Type B pancreatic cell (in vitro differentiated cells): ENCODE data around the gene GRIP1. TPM values are rescaled to one million over a fixed set of nuclear protein-coding genes. Genes with fewer than 3 reads are reported as not detected.

Experiments
- DNase-seq: peaks from one replicate; pipeline ENCODE4 v3.0.0; 2021; ENCODE audit warnings: mixed read lengths; ENCODE audit not compliant: unreplicated experiment; ENCODE audit errors: extremely low spot score
- H3K27ac Mint-ChIP-seq: 2 replicates; pipeline ENCODE4 v1.8.0; 2021; ENCODE audit warnings: mild to moderate bottlenecking, mixed read lengths
- H3K27me3 Mint-ChIP-seq: 2 replicates; pipeline ENCODE4 v1.8.0; 2021; ENCODE audit warnings: mixed read lengths
- H3K36me3 Mint-ChIP-seq: 2 replicates; pipeline ENCODE4 v1.8.0; 2021; ENCODE audit warnings: mixed read lengths
- H3K4me1 Mint-ChIP-seq: one replicate; pipeline ENCODE4 v1.8.0; 2021; ENCODE audit warnings: mixed read lengths; ENCODE audit not compliant: unreplicated experiment
- H3K4me3 Mint-ChIP-seq: 2 replicates; pipeline ENCODE4 v1.8.0; 2021; ENCODE audit warnings: mild to moderate bottlenecking, mixed read lengths
- H3K9me3 Mint-ChIP-seq: 2 replicates; pipeline ENCODE4 v1.8.0; 2021; ENCODE audit warnings: mixed read lengths
- CTCF ChIP-seq: fragments of 200-600 bp; sonication (generic); conservative IDR thresholded peaks from 2 replicates; pipeline ENCODE4 v1.5.0; 2021; ENCODE audit warnings: antibody characterized with exemption, mild to moderate bottlenecking
- total RNA-seq: library from RNA; stranded (reverse); gene quantifications from 2 replicates; pipeline ENCODE4 v1.2.1, GENCODE V29; 2021; ENCODE audit warnings: low replicate concordance

GRIP1 gene
- total RNA-seq, 1 donor from 2014 or later = 29.0 TPM

GRCh38 chr12:66393890-66394289 is 285.0 kb downstream of the GRIP1 start:
- no peak for TF ChIP-seq CTCF
- Mint-ChIP-seq H3K9me3 (no peaks in the 10 kb centered on the region), H3K36me3 (no peaks in the 10 kb centered on the region), H3K27ac (no peak overlapping the region), H3K27me3 (no peaks in the 10 kb centered on the region), H3K4me1 (no peaks in the 10 kb centered on the region), H3K4me3 (no peak overlapping the region)
- no peak for DNase-seq

GRCh38 chr12:66392266-66392915 is 286.5 kb downstream of the GRIP1 start:
- Mint-ChIP-seq H3K9me3 (no peaks in the 10 kb centered on the region), H3K27ac (no peak overlapping the region), H3K36me3 (no peaks in the 10 kb centered on the region), H3K27me3 (no peaks in the 10 kb centered on the region), H3K4me3 (no peak overlapping the region), H3K4me1 (no peaks in the 10 kb centered on the region)
- TF ChIP-seq CTCF = no peak
- no peak for DNase-seq

- H3K27ac Mint-ChIP-seq = no peak overlapping the region
- H3K27me3 Mint-ChIP-seq = no peaks in the 10 kb centered on the region
- no peaks in the 10 kb centered on the region for H3K9me3 Mint-ChIP-seq
- DNase-seq = no peak
- H3K4me3 Mint-ChIP-seq = no peak overlapping the region
- no peak for TF ChIP-seq CTCF
- H3K4me1 Mint-ChIP-seq = no peaks in the 10 kb centered on the region
- peaks cover 4% of the 10 kb centered on the region for H3K36me3 Mint-ChIP-seq
Observed at GRCh38 chr12:66388517-66388916, 290.4 kb downstream of the GRIP1 start.

GRCh38 chr12:66387117-66387516 is 291.8 kb downstream of the GRIP1 start:
- peaks cover 4% of the 10 kb centered on the region for H3K36me3 Mint-ChIP-seq
- no peak for DNase-seq
- H3K9me3 Mint-ChIP-seq = no peaks in the 10 kb centered on the region
- H3K27ac Mint-ChIP-seq = no peak overlapping the region
- H3K4me3 Mint-ChIP-seq = no peak overlapping the region
- H3K4me1 Mint-ChIP-seq = no peaks in the 10 kb centered on the region
- no peaks in the 10 kb centered on the region for H3K27me3 Mint-ChIP-seq
- no peak for TF ChIP-seq CTCF

- Mint-ChIP-seq H3K4me3 (no peak overlapping the region), H3K27me3 (no peaks in the 10 kb centered on the region), H3K4me1 (peaks cover 5% of the 10 kb centered on the region), H3K27ac (no peak overlapping the region), H3K36me3 (no peaks in the 10 kb centered on the region), H3K9me3 (no peaks in the 10 kb centered on the region)
- no peak for TF ChIP-seq CTCF
- DNase-seq = no peak
Observed at GRCh38 chr12:66380769-66381535, 297.9 kb downstream of the GRIP1 start.
